Thoracic aorta (tissue), 2 donors: ENCODE data around the gene KPNB1. TPM values are rescaled to one million over a fixed set of nuclear protein-coding genes. Genes with fewer than 3 reads are reported as not detected.

Experiments used
- ATAC-seq: fragments of 150-250 bp; one replicate; pipeline ENCODE4 v1.8.0; 2017; ENCODE audit warnings: low read depth; ENCODE audit not compliant: insufficient number of reproducible peaks, low FRiP score
- DNase-seq: peaks from one replicate; pipeline ENCODE4 v3.0.0-alpha.2; 2020; ENCODE audit warnings: low spot score
- H3K27ac ChIP-seq, 2 donors: fragments of 200-600 bp; sonication (generic); 1 replicate in 1 of 2; 2 replicates in 1 of 2; pipeline ENCODE4 v1.5.1; 2016; ENCODE audit warnings: mild to moderate bottlenecking in 2 of 2, moderate library complexity in 2 of 2
- H3K27me3 ChIP-seq: fragments of 200-600 bp; sonication (generic); replicated peaks from 2 replicates; pipeline ENCODE4 v1.6.0; 2016; ENCODE audit warnings: mild to moderate bottlenecking; ENCODE audit not compliant: insufficient read depth
- H3K36me3 ChIP-seq: fragments of 200-600 bp; sonication (generic); one replicate; pipeline ENCODE4 v1.5.1; 2016
- H3K4me1 ChIP-seq, 2 donors: fragments of 200-600 bp; sonication (generic); 1 replicate in 1 of 2; 2 replicates in 1 of 2; pipeline versions ENCODE4 v1.5.1 to v1.6.0; 2016; ENCODE audit warnings: low read depth in 2 of 2, mild to moderate bottlenecking in 1 of 2; ENCODE audit not compliant: control insufficient read depth in 1 of 2
- H3K4me3 ChIP-seq: fragments of 200-600 bp; sonication (generic); 2 replicates; pipeline ENCODE4 v1.5.1; 2016; ENCODE audit warnings: mild to moderate bottlenecking
- H3K9me3 ChIP-seq: fragments of 200-600 bp; sonication (generic); 2 replicates; pipeline ENCODE4 v1.5.1; 2016
- CTCF ChIP-seq: fragments of 200-600 bp; sonication (generic); IDR thresholded peaks from one replicate; pipeline ENCODE4 v1.5.1; 2019; ENCODE audit warnings: antibody characterized with exemption
- total RNA-seq, 2 donors: library from RNA; depleted of rRNA; stranded (reverse); fragments of >200 nt; gene quantifications; one replicate each; pipeline versions ENCODE4 v1.1.0 to v1.2.3, GENCODE V29; 2016

The KPNB1 gene
- total RNA-seq, 2 donors from 2014 or later, result 199 to 223 TPM

- H3K4me3 ChIP-seq, result no peak overlapping the region
- H3K27ac ChIP-seq, result no peak overlapping the region
- TF ChIP-seq CTCF, result no peak
- H3K9me3 ChIP-seq, result no peaks in the 10 kb centered on the region
- H3K36me3 ChIP-seq, result peaks cover 4% of the 10 kb centered on the region
- H3K4me1 ChIP-seq, result peaks cover 0 to 3% of the 10 kb centered on the region in 2 donors
- no peaks in the 10 kb centered on the region for H3K27me3 ChIP-seq
- DNase-seq, result no peak
- no peak for ATAC-seq
Measured at GRCh38 chr17:47713980-47714700, 64.4 kb downstream of the KPNB1 start.

- Histone ChIP-seq H3K27me3 (no peaks in the 10 kb centered on the region), H3K36me3 (peaks cover 4% of the 10 kb centered on the region), H3K9me3 (no peaks in the 10 kb centered on the region), H3K4me3 (no peak overlapping the region), H3K4me1 (no peaks in the 10 kb centered on the region), H3K27ac (no peak overlapping the region)
- ATAC-seq (no peak), DNase-seq (no peak)
- no peak for TF ChIP-seq CTCF
Measured at GRCh38 chr17:47714773-47715396, 65.2 kb downstream of the KPNB1 start.

- ATAC-seq (no peak), DNase-seq (no peak)
- Histone ChIP-seq H3K9me3 (no peaks in the 10 kb centered on the region), H3K36me3 (peaks cover 1% of the 10 kb centered on the region), H3K27me3 (peaks cover 8% of the 10 kb centered on the region), H3K27ac (no peak overlapping the region), H3K4me3 (no peak overlapping the region), H3K4me1 (peaks cover 0 to 5% of the 10 kb centered on the region in 2 donors)
- TF ChIP-seq CTCF, result no peak
Measured at GRCh38 chr17:47715669-47716325, 66.1 kb downstream of the KPNB1 start.

GRCh38 chr17:47716375-47716774 lies 66.7 kb downstream of the KPNB1 start:
- TF ChIP-seq CTCF, result no peak
- Histone ChIP-seq H3K4me3 (no peak overlapping the region), H3K36me3 (no peaks in the 10 kb centered on the region), H3K27me3 (peaks cover 8% of the 10 kb centered on the region), H3K9me3 (no peaks in the 10 kb centered on the region), H3K27ac (no peak overlapping the region), H3K4me1 (peaks cover 0 to 11% of the 10 kb centered on the region in 2 donors)
- ATAC-seq (no peak), DNase-seq (no peak)

GRCh38 chr17:47717261-47717697 lies 67.6 kb downstream of the KPNB1 start:
- no peak for TF ChIP-seq CTCF
- ATAC-seq (no peak), DNase-seq (no peak)
- no peak overlapping the region for H3K27ac ChIP-seq
- H3K36me3 ChIP-seq, result no peaks in the 10 kb centered on the region
- H3K27me3 ChIP-seq, result peaks cover 8% of the 10 kb centered on the region
- peaks cover 0 to 11% of the 10 kb centered on the region in 2 donors for H3K4me1 ChIP-seq
- H3K9me3 ChIP-seq, result no peaks in the 10 kb centered on the region
- no peak overlapping the region for H3K4me3 ChIP-seq
